ENCODE results near the gene STEAP4.

DNA sequence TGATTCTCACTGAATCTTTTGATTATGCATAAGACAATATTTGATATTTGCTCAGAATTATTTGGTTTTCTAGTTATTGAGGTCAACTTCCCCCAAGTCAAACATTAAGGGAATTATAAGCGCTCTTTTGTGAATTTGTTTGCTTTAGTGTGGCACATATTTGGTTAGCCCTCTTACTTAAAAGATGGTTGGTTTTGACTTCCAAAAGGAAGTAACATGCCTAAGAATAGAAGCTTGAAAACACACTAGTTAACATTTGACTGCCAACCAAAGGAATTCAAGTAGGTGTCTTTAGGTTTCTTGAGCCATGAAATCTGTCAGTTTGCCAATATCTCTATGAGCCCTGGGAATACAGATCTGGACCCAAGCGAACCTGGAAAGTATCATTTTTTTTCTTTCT lies 24.9 kb downstream of the STEAP4 start:
- TF ChIP-seq EZH2phosphoT487 (IDR thresholded peaks at IDR 0.05; ENCODE audit: insufficient read depth, low read depth) (no peak), EZH2 (IDR thresholded peaks at IDR 0.05; ENCODE audit: insufficient read depth, poor library complexity, severe bottlenecking) (no peak)
